Hepatocyte (in vitro differentiated cells): ENCODE results near the gene OPRM1. TPM values are rescaled to one million over a fixed set of nuclear protein-coding genes. Genes with fewer than 3 reads are reported as not detected.

Experiments used
- DNase-seq: peaks from one replicate; pipeline ENCODE4 v3.0.0-alpha.2; 2016; ENCODE audit warnings: low spot score
- H2AFZ ChIP-seq: fragments of 200-600 bp; sonication (generic); 2 replicates; pipeline ENCODE4 v1.6.0; 2016; ENCODE audit warnings: antibody characterized with exemption, mild to moderate bottlenecking
- H3K27ac ChIP-seq: fragments of 200-600 bp; sonication (generic); 2 replicates; pipeline ENCODE4 v1.5.1; 2016; ENCODE audit warnings: mild to moderate bottlenecking
- H3K27me3 ChIP-seq: fragments of 200-600 bp; sonication (generic); 2 replicates; pipeline ENCODE4 v1.6.1; 2016
- H3K36me3 ChIP-seq: fragments of 200-600 bp; sonication (generic); replicated peaks from 2 replicates; pipeline ENCODE4 v1.5.1; 2016; ENCODE audit warnings: low read depth; ENCODE audit not compliant: insufficient read depth
- H3K4me1 ChIP-seq: fragments of 200-600 bp; sonication (generic); 2 replicates; pipeline ENCODE4 v1.5.1; 2016; ENCODE audit warnings: mild to moderate bottlenecking, moderate library complexity; ENCODE audit not compliant: insufficient read depth
- H3K4me2 ChIP-seq: fragments of 200-600 bp; sonication (generic); 2 replicates; pipeline ENCODE4 v1.6.0; 2016
- H3K4me3 ChIP-seq: fragments of 200-600 bp; sonication (generic); 2 replicates; pipeline ENCODE4 v1.5.1; 2016; ENCODE audit warnings: mild to moderate bottlenecking
- H3K79me2 ChIP-seq: fragments of 200-600 bp; sonication (generic); 2 replicates; pipeline ENCODE4 v1.6.0; 2017; ENCODE audit warnings: mild to moderate bottlenecking
- H3K9me2 ChIP-seq: fragments of 200-600 bp; sonication (generic); replicated peaks from 2 replicates; pipeline ENCODE4 v1.6.0; 2017; ENCODE audit warnings: mild to moderate bottlenecking; ENCODE audit not compliant: insufficient read depth
- H3K9me3 ChIP-seq: fragments of 200-600 bp; sonication (generic); 2 replicates; pipeline ENCODE4 v1.5.1; 2016; ENCODE audit warnings: low read depth, mild to moderate bottlenecking
- H4K20me1 ChIP-seq: fragments of 200-600 bp; sonication (generic); 2 replicates; pipeline ENCODE4 v1.6.0; 2016; ENCODE audit warnings: mild to moderate bottlenecking; ENCODE audit not compliant: insufficient read depth, poor library complexity, severe bottlenecking
- EZH2 ChIP-seq: fragments of 200-600 bp; sonication (generic); IDR thresholded peaks from 2 replicates; pipeline ENCODE4 v1.6.1; 2016; ENCODE audit warnings: antibody characterized with exemption, mild to moderate bottlenecking, borderline replicate concordance
- EZH2phosphoT487 ChIP-seq: fragments of 200-600 bp; sonication (generic); IDR thresholded peaks from one replicate; pipeline ENCODE4 v1.6.1; 2018; ENCODE audit warnings: antibody characterized with exemption, mild to moderate bottlenecking, low read depth, moderate library complexity; ENCODE audit not compliant: unreplicated experiment, severe bottlenecking
- WGBS: methylation state at CpG from one replicate; pipeline ENCODE4 v1.1.6; 2016; ENCODE audit warnings: low lambda C conversion rate; ENCODE audit errors: missing lambda C conversion rate; 5-methylcytosine and 5-hydroxymethylcytosine counted together
- polyA plus RNA-seq: library from polyadenylated mRNA; unstranded; fragments of >200 nt; fragmentation: Nextera tagmentation; extraction: Ambion mirVana; gene quantifications from 2 replicates; pipeline ENCODE4 v1.2.1, GENCODE V29; 2016
- total RNA-seq: library from RNA; depleted of rRNA; stranded (reverse); fragments of >200 nt; gene quantifications from 2 replicates; pipeline ENCODE4 v1.2.3, GENCODE V29; 2014
- TF ChIP-seq, protein P1 (sequence below): fragments of 200-600 bp; sonication (generic); IDR thresholded peaks from 2 replicates; pipeline ENCODE4 v1.5.1; 2016; ENCODE audit warnings: antibody characterized with exemption, mild to moderate bottlenecking; ENCODE audit not compliant: poor library complexity

Gene OPRM1
- total and polyA plus RNA-seq, 2 experiments from 2014 or later = not detected

DNA sequence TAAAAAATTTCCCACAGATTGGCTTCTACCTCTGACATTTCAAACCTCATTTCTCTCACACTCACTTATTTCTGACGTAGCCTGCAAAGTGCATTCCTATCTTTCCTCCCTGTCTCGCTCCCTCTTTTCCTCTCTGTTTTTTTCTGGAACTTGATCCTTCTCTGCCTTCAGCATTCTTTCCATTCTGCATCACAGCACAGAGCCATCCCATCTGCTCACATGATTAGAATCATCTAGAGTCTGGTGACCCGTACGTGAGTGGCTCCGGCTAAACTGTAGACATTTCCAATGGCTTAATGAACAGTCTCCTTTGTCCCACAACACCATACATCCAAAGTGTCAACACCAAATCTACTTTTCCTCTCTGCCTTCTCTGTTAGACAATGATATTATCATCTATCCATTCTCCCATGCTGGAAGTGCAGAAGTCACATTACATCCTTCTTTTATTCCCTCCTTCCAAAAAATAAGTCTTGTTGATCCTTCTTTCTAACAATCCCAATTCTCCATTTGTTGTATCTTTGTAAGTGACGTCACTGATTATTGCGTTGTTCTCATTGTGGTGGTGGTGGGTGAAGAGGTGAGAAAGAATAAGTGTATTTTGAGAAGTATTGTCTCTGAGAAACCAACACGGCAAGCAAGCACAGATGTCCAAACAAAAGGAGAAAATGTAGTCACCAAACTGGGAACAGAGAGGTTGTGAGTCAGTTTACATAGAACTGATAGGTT, 41.6 kb downstream of the OPRM1 start:
- no peaks in the 10 kb centered on the region for H3K9me3 ChIP-seq
- TF ChIP-seq, protein P1, sequence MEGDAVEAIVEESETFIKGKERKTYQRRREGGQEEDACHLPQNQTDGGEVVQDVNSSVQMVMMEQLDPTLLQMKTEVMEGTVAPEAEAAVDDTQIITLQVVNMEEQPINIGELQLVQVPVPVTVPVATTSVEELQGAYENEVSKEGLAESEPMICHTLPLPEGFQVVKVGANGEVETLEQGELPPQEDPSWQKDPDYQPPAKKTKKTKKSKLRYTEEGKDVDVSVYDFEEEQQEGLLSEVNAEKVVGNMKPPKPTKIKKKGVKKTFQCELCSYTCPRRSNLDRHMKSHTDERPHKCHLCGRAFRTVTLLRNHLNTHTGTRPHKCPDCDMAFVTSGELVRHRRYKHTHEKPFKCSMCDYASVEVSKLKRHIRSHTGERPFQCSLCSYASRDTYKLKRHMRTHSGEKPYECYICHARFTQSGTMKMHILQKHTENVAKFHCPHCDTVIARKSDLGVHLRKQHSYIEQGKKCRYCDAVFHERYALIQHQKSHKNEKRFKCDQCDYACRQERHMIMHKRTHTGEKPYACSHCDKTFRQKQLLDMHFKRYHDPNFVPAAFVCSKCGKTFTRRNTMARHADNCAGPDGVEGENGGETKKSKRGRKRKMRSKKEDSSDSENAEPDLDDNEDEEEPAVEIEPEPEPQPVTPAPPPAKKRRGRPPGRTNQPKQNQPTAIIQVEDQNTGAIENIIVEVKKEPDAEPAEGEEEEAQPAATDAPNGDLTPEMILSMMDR = no peak
- H3K27me3 ChIP-seq = no peaks in the 10 kb centered on the region
- H3K4me3 ChIP-seq = no peak overlapping the region
- no peak overlapping the region for H2AFZ ChIP-seq
- H3K36me3 ChIP-seq = no peaks in the 10 kb centered on the region
- peak; percentile 13 for DNase-seq
- no peaks in the 10 kb centered on the region for H3K79me2 ChIP-seq
- no peaks in the 10 kb centered on the region for H3K4me1 ChIP-seq
- H3K4me2 ChIP-seq = no peak overlapping the region
- no peaks in the 10 kb centered on the region for H4K20me1 ChIP-seq
- WGBS = 80% methylated on average over 8 of the region's 8 CpGs
- H3K27ac ChIP-seq = no peak overlapping the region
- H3K9me2 ChIP-seq = no peaks in the 10 kb centered on the region

DNA sequence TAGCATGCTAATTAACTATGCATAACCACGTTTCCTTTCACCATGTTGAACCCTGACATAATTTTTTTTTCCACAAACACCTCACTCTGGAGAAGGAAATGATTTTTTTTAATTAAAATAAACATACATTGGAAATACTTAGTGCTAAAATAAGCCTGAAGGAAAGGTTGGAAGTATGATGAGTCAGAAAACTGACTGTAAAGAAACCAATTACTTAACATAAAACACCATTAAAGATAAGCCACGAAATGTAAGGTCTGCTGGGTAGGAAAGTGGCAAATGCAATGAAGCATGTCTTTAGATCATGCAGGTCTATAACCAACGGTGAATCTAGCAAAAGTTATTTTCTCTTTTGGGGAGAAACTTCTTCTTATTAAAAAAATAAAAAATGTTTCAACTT, 47.5 kb downstream of the OPRM1 start:
- no peaks in the 10 kb centered on the region for H3K9me3 ChIP-seq
- H3K9me2 ChIP-seq = no peaks in the 10 kb centered on the region
- no peaks in the 10 kb centered on the region for H3K79me2 ChIP-seq
- H3K27me3 ChIP-seq = no peaks in the 10 kb centered on the region
- H3K4me3 ChIP-seq = no peak overlapping the region
- H3K4me1 ChIP-seq = no peaks in the 10 kb centered on the region
- no peak overlapping the region for H3K27ac ChIP-seq
- H3K36me3 ChIP-seq = no peaks in the 10 kb centered on the region
- TF ChIP-seq, protein P1 = no peak
- TF ChIP-seq EZH2 = no peak
- TF ChIP-seq EZH2phosphoT487 = no peak
- WGBS = 67% methylated on average over 3 of the region's 3 CpGs
- no peak overlapping the region for H2AFZ ChIP-seq
- DNase-seq = no peak
- no peaks in the 10 kb centered on the region for H4K20me1 ChIP-seq
- no peak overlapping the region for H3K4me2 ChIP-seq

DNA sequence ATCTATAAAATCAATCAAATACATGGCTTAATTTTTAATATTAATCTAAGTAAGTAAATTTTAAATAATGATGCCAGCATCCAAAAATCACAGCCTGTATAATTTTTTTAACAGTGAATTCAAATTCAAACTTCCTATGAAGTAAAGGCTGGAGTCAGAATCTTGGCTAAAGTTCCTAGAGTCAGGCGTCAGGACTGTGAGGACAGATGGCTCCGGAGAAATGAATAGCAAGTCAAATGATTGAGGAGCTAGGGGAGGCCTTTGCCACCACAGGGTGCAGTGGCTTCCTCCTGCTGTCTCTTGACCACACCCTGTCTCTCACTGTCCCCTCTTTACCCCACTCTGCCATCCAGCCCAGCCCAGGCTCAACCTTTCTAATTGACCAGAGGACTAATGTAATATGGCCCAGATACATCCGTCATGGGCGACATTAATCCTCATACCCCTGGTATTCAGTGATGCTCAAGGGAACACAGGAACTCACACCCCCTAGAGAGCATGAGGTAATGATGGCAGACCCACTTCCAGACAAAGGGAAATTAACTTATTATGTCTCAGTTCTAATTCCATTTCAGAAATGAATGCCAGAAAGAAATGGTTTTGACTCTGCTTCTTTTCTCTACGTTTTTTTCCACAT, 53.4 kb downstream of the OPRM1 start:
- no peaks in the 10 kb centered on the region for H3K27me3 ChIP-seq
- H3K4me2 ChIP-seq = no peak overlapping the region
- 76% methylated on average over 5 of the region's 5 CpGs for WGBS
- no peaks in the 10 kb centered on the region for H3K79me2 ChIP-seq
- H4K20me1 ChIP-seq = no peaks in the 10 kb centered on the region
- no peak for DNase-seq
- no peaks in the 10 kb centered on the region for H3K36me3 ChIP-seq
- no peak overlapping the region for H3K27ac ChIP-seq
- no peaks in the 10 kb centered on the region for H3K9me3 ChIP-seq
- H3K9me2 ChIP-seq = no peaks in the 10 kb centered on the region
- no peaks in the 10 kb centered on the region for H3K4me1 ChIP-seq
- TF ChIP-seq EZH2phosphoT487 = no peak
- no peak for TF ChIP-seq EZH2
- TF ChIP-seq, protein P1 = no peak
- H3K4me3 ChIP-seq = no peak overlapping the region
- H2AFZ ChIP-seq = no peak overlapping the region
